Lower leg skin (tissue), 4 donors: ENCODE data around the gene FUNDC2. TPM values are rescaled to one million over a fixed set of nuclear protein-coding genes. Genes with fewer than 3 reads are reported as not detected.

ENCODE experiments used
- DNase-seq, 2 donors: peaks; one replicate each; pipeline ENCODE4 v3.0.0-alpha.2; 2019; ENCODE audit warnings: low spot score in 2 of 2
- H3K4me3 ChIP-seq: fragments of 200-600 bp; sonication (generic); 2 replicates; pipeline ENCODE4 v1.5.1; 2017; ENCODE audit warnings: mild to moderate bottlenecking, low read depth; ENCODE audit not compliant: poor library complexity, severe bottlenecking
- CTCF ChIP-seq, 3 donors: fragments of 450-650 bp; IDR thresholded peaks; one replicate each; pipeline ENCODE4 v1.5.1; 2016; ENCODE audit warnings: antibody characterized with exemption in 3 of 3, mild to moderate bottlenecking in 3 of 3, moderate library complexity in 2 of 3
- POLR2A ChIP-seq, 2 donors: fragments of 450-650 bp; IDR thresholded peaks; one replicate each; pipeline ENCODE4 v1.6.1; 2016 to 2017; ENCODE audit warnings: antibody characterized with exemption in 2 of 2, mild to moderate bottlenecking in 1 of 2, moderate library complexity in 1 of 2
- WGBS, 2 donors: methylation state at CpG; one replicate each; pipeline ENCODE4 v1.1.5; 2018; 5-methylcytosine and 5-hydroxymethylcytosine counted together
- intact Hi-C: fragments of 100-400 bp; cut with DNase I; formaldehyde crosslinking; loops from one replicate; pipeline ENCODE4 v1.15.0; 2023; ENCODE audit warnings: low total_unique reads
- total RNA-seq, 4 donors: library from RNA; depleted of rRNA; stranded (reverse); fragments of >200 nt; gene quantifications; one replicate each; pipeline ENCODE4 v1.1.0, GENCODE V29; 2016

The FUNDC2 gene
- total RNA-seq, 4 donors from 2014 or later = 21.1 to 35.8 (median 27.3) TPM

GRCh38 chrX:155028129-155028528 lies 1.5 kb downstream of the FUNDC2 start:
- intact Hi-C loops = no loop called here
- WGBS, 2 donors = 43 to 44% methylated on average over 3 of the region's 3 CpGs

GRCh38 chrX:155028877-155029291 lies 2.2 kb downstream of the FUNDC2 start:
- 28 to 61% methylated on average over 2 of the region's 2 CpGs for WGBS, 2 donors
- intact Hi-C loops = no loop called here
- TF ChIP-seq POLR2A (IDR thresholded peaks at IDR 0.05) (no peak), CTCF (IDR thresholded peaks at IDR 0.05) (no peak)
- no peak overlapping the region for H3K4me3 ChIP-seq
- DNase-seq = no peak

More at GRCh38 chrX:155028129-155028528, 1.5 kb downstream of the FUNDC2 start:
- TF ChIP-seq CTCF (IDR thresholded peaks at IDR 0.05) (no peak), POLR2A (IDR thresholded peaks at IDR 0.05) (no peak)
- no peak for DNase-seq
- no peak overlapping the region for H3K4me3 ChIP-seq

- TF ChIP-seq CTCF (IDR thresholded peaks at IDR 0.05) = no peak
- intact Hi-C loops = no loop called here
- no peak overlapping the region for H3K4me3 ChIP-seq
- WGBS, 2 donors = 88 to 89% methylated on average over 5 of the region's 5 CpGs
- DNase-seq = no peak
These were observed 5.0 kb downstream of the FUNDC2 start for GRCh38 chrX:155031657-155032056.

GRCh38 chrX:155035688-155036087 lies 9.0 kb downstream of the FUNDC2 start:
- no peak overlapping the region for H3K4me3 ChIP-seq
- WGBS, 2 donors = 93 to 95% methylated on average over 4 of the region's 4 CpGs
- no peak for DNase-seq
- intact Hi-C loops = no loop called here
- TF ChIP-seq CTCF (IDR thresholded peaks at IDR 0.05) (no peak), POLR2A (IDR thresholded peaks at IDR 0.05) (no peak)

- H3K4me3 ChIP-seq = no peak overlapping the region
- DNase-seq = no peak
- TF ChIP-seq CTCF (IDR thresholded peaks at IDR 0.05) = no peak
- no peak for TF ChIP-seq POLR2A (IDR thresholded peaks at IDR 0.05)
- intact Hi-C loops = loop anchor here (5.0 kb wide), 1 partner anchor 179 kb away; no protein-coding TSS in a partner anchor
- 69 to 84% methylated on average over 6 of the region's 6 CpGs for WGBS, 2 donors
These were observed 19.6 kb downstream of the FUNDC2 start for GRCh38 chrX:155046129-155046810.
